Lower leg skin (tissue), 4 donors: ENCODE data around the gene EMC1. TPM values are rescaled to one million over a fixed set of nuclear protein-coding genes. Genes with fewer than 3 reads are reported as not detected.

Experiments used
- DNase-seq, 2 donors: peaks; one replicate each; pipeline ENCODE4 v3.0.0-alpha.2; 2019; ENCODE audit warnings: low spot score in 2 of 2
- H3K4me3 ChIP-seq: fragments of 200-600 bp; sonication (generic); 2 replicates; pipeline ENCODE4 v1.5.1; 2017; ENCODE audit warnings: mild to moderate bottlenecking, low read depth; ENCODE audit not compliant: poor library complexity, severe bottlenecking
- POLR2A ChIP-seq, 2 donors: fragments of 450-650 bp; IDR thresholded peaks; one replicate each; pipeline ENCODE4 v1.6.1; 2016 to 2017; ENCODE audit warnings: antibody characterized with exemption in 2 of 2, mild to moderate bottlenecking in 1 of 2, moderate library complexity in 1 of 2
- WGBS, 2 donors: methylation state at CpG; one replicate each; pipeline ENCODE4 v1.1.5; 2018; 5-methylcytosine and 5-hydroxymethylcytosine counted together
- intact Hi-C: fragments of 100-400 bp; cut with DNase I; formaldehyde crosslinking; loops from one replicate; pipeline ENCODE4 v1.15.0; 2023; ENCODE audit warnings: low total_unique reads
- total RNA-seq, 4 donors: library from RNA; depleted of rRNA; stranded (reverse); fragments of >200 nt; gene quantifications; one replicate each; pipeline ENCODE4 v1.1.0, GENCODE V29; 2016
- TF ChIP-seq, protein P1 (sequence below), 3 donors: fragments of 450-650 bp; IDR thresholded peaks; one replicate each; pipeline ENCODE4 v1.5.1; 2016; ENCODE audit warnings: antibody characterized with exemption in 3 of 3, mild to moderate bottlenecking in 3 of 3, moderate library complexity in 2 of 3

The EMC1 gene
- total RNA-seq, 4 donors from 2014 or later: 26.7 to 31.8 (median 30.2) TPM

DNA sequence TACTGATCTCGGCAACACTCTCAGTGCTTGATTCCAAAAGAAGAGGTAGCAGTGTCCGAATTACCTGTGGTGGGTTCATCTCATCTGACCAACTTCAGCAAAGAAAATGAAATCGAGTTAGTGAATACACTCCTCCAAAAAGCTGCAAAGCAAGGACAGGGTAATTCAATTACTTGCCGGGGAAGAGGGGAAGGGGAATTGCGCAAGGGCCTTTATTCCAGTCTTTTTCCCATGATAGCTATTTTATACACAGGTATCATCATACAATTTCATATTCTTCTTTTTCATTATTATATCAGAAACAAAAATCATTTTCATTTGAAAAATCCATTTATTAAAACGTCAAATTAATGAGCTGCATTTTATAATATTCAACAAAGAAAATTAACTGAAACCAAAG, 84.2 kb downstream of the EMC1 start:
- intact Hi-C loops: no loop called here
- TF ChIP-seq, protein P1, sequence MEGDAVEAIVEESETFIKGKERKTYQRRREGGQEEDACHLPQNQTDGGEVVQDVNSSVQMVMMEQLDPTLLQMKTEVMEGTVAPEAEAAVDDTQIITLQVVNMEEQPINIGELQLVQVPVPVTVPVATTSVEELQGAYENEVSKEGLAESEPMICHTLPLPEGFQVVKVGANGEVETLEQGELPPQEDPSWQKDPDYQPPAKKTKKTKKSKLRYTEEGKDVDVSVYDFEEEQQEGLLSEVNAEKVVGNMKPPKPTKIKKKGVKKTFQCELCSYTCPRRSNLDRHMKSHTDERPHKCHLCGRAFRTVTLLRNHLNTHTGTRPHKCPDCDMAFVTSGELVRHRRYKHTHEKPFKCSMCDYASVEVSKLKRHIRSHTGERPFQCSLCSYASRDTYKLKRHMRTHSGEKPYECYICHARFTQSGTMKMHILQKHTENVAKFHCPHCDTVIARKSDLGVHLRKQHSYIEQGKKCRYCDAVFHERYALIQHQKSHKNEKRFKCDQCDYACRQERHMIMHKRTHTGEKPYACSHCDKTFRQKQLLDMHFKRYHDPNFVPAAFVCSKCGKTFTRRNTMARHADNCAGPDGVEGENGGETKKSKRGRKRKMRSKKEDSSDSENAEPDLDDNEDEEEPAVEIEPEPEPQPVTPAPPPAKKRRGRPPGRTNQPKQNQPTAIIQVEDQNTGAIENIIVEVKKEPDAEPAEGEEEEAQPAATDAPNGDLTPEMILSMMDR (IDR thresholded peaks at IDR 0.05): no peak
- no peak for TF ChIP-seq POLR2A (IDR thresholded peaks at IDR 0.05)
- H3K4me3 ChIP-seq: no peak overlapping the region
- DNase-seq: no peak
- WGBS, 2 donors: 93 to 97% methylated on average over 6 of the region's 6 CpGs

DNA sequence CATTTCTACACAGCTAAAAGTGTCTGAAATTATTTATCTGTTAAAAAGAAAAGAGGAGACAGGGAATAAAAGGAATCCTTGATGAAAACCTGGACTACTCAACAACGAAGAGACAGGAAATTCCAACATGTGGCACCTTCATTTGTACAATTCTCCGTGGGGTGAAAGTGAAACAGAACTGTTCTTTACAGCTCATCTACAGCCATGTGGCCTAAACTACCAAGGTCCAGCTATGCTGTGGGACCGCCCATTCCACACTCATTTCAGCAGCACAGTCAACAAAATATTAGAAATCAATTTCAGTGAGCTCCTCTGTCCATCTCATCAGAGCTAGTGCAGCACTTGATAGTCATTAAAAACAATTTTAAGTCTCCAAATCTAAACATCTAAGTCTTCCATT, 85.3 kb downstream of the EMC1 start:
- TF ChIP-seq, protein P1 (IDR thresholded peaks at IDR 0.05): no peak
- TF ChIP-seq POLR2A (IDR thresholded peaks at IDR 0.05): no peak
- H3K4me3 ChIP-seq: no peak overlapping the region
- no peak for DNase-seq
- WGBS, 2 donors: 71 to 73% methylated on average over 3 of the region's 3 CpGs
- intact Hi-C loops: no loop called here

Other genes with a start within 250 kb of the EMC1 start
- gene UBR4, start 41.3 kb downstream of the EMC1 start, total RNA-seq: 100 to 1,000 TPM; 255 to 380 (median 329) TPM
- gene MRTO4, start 281 bp upstream of the EMC1 start, total RNA-seq: 10 to 100 TPM; 12.4 to 26.4 (median 20.9) TPM
- gene AKR7A3, start 37.2 kb upstream of the EMC1 start, total RNA-seq: 1 to 10 TPM in 3 of 4 donors, under 1 TPM in 1; 0.84 to 2.4 (median 1.6) TPM
- 100 to 1,000 TPM in 1 of 4 donors, 10 to 100 TPM in 3; 84.1 to 132 (median 89.6) TPM for gene AKR7A2, start 60.6 kb upstream of the EMC1 start, total RNA-seq
- 10 to 100 TPM; 17.9 to 22.4 (median 19.5) TPM for gene SLC66A1, start 60.8 kb upstream of the EMC1 start, total RNA-seq
- gene CAPZB, start 234.0 kb upstream of the EMC1 start, total RNA-seq: 100 to 1,000 TPM in 2 of 4 donors, 10 to 100 TPM in 2; 84.7 to 124 (median 103) TPM